Breast epithelium (tissue), 3 donors: ENCODE results near the gene SLC37A1.

Source experiments
- POLR2A ChIP-seq: fragments of 450-650 bp; IDR thresholded peaks from one replicate; pipeline ENCODE4 v1.6.1; 2016; ENCODE audit warnings: antibody characterized with exemption, mild to moderate bottlenecking, moderate library complexity
- TF ChIP-seq, protein P1 (sequence below), 3 donors: fragments of 450-650 bp; IDR thresholded peaks; one replicate each; pipeline ENCODE4 v1.5.1; 2016 to 2017; ENCODE audit warnings: antibody characterized with exemption in 3 of 3, mild to moderate bottlenecking in 3 of 3, moderate library complexity in 3 of 3

DNA sequence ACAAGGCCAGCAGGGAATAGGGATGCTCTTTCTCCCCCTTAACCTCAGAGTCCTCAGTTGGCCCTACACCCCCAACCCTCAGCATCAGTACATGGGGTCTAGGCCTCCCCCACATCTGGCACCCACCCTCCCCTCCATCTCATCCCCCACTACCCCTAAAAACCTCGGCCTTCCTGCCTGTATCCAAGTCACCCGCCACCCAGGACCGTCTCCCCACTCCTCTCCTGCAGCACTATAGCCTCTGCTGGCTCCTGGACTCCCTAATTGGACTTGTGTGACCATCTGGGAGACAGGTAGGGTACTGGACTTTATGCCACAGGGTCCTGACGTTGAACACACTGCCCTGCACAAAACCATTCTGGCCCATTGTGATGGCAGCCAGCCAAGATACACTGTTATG, 23.7 kb upstream of the SLC37A1 start:
- TF ChIP-seq, protein P1, sequence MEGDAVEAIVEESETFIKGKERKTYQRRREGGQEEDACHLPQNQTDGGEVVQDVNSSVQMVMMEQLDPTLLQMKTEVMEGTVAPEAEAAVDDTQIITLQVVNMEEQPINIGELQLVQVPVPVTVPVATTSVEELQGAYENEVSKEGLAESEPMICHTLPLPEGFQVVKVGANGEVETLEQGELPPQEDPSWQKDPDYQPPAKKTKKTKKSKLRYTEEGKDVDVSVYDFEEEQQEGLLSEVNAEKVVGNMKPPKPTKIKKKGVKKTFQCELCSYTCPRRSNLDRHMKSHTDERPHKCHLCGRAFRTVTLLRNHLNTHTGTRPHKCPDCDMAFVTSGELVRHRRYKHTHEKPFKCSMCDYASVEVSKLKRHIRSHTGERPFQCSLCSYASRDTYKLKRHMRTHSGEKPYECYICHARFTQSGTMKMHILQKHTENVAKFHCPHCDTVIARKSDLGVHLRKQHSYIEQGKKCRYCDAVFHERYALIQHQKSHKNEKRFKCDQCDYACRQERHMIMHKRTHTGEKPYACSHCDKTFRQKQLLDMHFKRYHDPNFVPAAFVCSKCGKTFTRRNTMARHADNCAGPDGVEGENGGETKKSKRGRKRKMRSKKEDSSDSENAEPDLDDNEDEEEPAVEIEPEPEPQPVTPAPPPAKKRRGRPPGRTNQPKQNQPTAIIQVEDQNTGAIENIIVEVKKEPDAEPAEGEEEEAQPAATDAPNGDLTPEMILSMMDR (IDR thresholded peaks at IDR 0.05): no peak
- no peak for TF ChIP-seq POLR2A
